T47D (cell line): ENCODE measurements around the gene STEAP1.
"Not testable (repeated sequence)": the region's sequence is repeated elsewhere in the genome, so short reads cannot be mapped to it uniquely, and the experiment has no call there.

Experiments used
- DNase-seq, 2 experiments: peaks; one replicate each; pipeline versions ENCODE4 v3.0.0 to v3.0.0-alpha.2; 2011 to 2012; ENCODE audit warnings: low read depth in 1 of 2, low spot score in 1 of 2
- JUND ChIP-seq: IDR thresholded peaks from 2 replicates; pipeline ENCODE4 v1.6.1; 2012; ENCODE audit warnings: low read depth
- in situ Hi-C: cut with HindIII; loops from 2 replicates; pipeline ENCODE4 v1.10.0; 2016; ENCODE audit warnings: low sequenced_read_pairs, low pct_unique_long_range_greater_than_20kb

The STEAP1 gene

GRCh38 chr7:90153943-90154771 is at the start of gene STEAP1:
Gene STEAP1 (plus strand): TSS chr7:90154469. CDS start chr7:90159789, 5,320 bp downstream.
- in situ Hi-C loops = not testable (repeated sequence)

GRCh38 chr7:90114972-90115371 is 39.3 kb upstream of the STEAP1 start:
- DNase-seq, in situ Hi-C loops: not testable (repeated sequence)

More at GRCh38 chr7:90153943-90154771, at the start of gene STEAP1:
- peak; percentile 32 to 90 for DNase-seq

GRCh38 chr7:90118551-90119177 is 35.6 kb upstream of the STEAP1 start:
- in situ Hi-C loops, DNase-seq: not testable (repeated sequence)

GRCh38 chr7:90119178-90119971 is 34.9 kb upstream of the STEAP1 start:
- peak in 1 of 2 experiments; percentile 29 for DNase-seq

GRCh38 chr7:90120205-90120604 is 34.1 kb upstream of the STEAP1 start:
- DNase-seq, in situ Hi-C loops: not testable (repeated sequence)

More at GRCh38 chr7:90119178-90119971, 34.9 kb upstream of the STEAP1 start:
- no peak for TF ChIP-seq JUND
- in situ Hi-C loops = no loop called here

- DNase-seq, in situ Hi-C loops: not testable (repeated sequence)
Observed at GRCh38 chr7:90131746-90132145, 22.5 kb upstream of the STEAP1 start.

GRCh38 chr7:90147079-90147960 is 6.9 kb upstream of the STEAP1 start:
- in situ Hi-C loops, DNase-seq: not testable (repeated sequence)

- DNase-seq = peak in 1 of 2 experiments; percentile 26
- in situ Hi-C loops = not testable (repeated sequence)
Observed at GRCh38 chr7:90149428-90149827, 4.8 kb upstream of the STEAP1 start.

GRCh38 chr7:90151884-90152283 is 2.4 kb upstream of the STEAP1 start:
- in situ Hi-C loops, DNase-seq: not testable (repeated sequence)

GRCh38 chr7:90152642-90153253 is 1.5 kb upstream of the STEAP1 start:
- DNase-seq = peak in 1 of 2 experiments; percentile 57
- in situ Hi-C loops = not testable (repeated sequence)

- no peak for TF ChIP-seq JUND
- DNase-seq = no peak
- in situ Hi-C loops = no loop called here
Observed at GRCh38 chr7:90155206-90155605, 937 bp downstream of the STEAP1 start.

GRCh38 chr7:90157331-90157730 is 3.1 kb downstream of the STEAP1 start:
- DNase-seq, in situ Hi-C loops: not testable (repeated sequence)

GRCh38 chr7:90157761-90158350 is 3.6 kb downstream of the STEAP1 start:
- peak in 1 of 2 experiments; percentile 58 for DNase-seq
- in situ Hi-C loops = not testable (repeated sequence)
